Effector CD8-positive, alpha-beta T cell (primary cell): ENCODE measurements around the gene DCST2.

Experiments used
- DNase-seq: peaks from one replicate; lab custom pipeline; 2025; lab: John Stamatoyannopoulos, UW
- total RNA-seq, 4 experiments: gene quantifications; one replicate each; lab custom pipeline; 2026; lab: John Stamatoyannopoulos, UW

DCST2 gene
- total RNA-seq, result 1.1 to 1.8 (median 1.4) reads per million in 4 experiments

GRCh38 chr1:155033524-155033923 is at the start of gene DCST2, which contains the start of gene DCST1:
DCST2 (minus strand) TSS chr1:155033781; CDS start chr1:155033701, 80 bp downstream.
DCST1 (plus strand) TSS chr1:155033824; CDS start chr1:155034037, 213 bp downstream.
- no peak for DNase-seq

DNA sequence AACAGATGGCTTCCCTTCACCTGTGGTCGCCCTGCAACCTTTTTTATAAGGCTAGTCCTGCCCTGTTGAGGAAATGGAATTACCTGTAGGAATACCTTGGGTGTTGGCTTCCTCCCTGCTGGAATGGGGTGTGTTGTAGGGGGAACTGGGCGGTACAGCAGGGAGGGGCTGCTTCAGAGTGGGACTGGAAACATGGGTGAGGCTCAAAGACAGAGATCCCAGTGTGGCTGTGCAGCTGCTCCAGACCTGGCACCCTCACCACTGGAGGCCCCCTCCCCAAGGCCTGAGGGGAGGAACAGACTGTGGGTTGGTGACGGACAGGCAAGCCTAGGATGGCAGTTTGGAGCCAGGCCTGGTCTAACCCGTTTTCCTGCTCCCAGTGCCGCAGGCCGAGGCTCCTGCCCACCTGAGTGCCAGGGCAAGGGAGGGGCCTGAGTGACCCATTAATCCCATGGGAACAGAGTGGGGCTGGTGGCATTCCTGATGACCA is 49.5 kb upstream of the DCST2 start:
- DNase-seq, result no peak

DNA sequence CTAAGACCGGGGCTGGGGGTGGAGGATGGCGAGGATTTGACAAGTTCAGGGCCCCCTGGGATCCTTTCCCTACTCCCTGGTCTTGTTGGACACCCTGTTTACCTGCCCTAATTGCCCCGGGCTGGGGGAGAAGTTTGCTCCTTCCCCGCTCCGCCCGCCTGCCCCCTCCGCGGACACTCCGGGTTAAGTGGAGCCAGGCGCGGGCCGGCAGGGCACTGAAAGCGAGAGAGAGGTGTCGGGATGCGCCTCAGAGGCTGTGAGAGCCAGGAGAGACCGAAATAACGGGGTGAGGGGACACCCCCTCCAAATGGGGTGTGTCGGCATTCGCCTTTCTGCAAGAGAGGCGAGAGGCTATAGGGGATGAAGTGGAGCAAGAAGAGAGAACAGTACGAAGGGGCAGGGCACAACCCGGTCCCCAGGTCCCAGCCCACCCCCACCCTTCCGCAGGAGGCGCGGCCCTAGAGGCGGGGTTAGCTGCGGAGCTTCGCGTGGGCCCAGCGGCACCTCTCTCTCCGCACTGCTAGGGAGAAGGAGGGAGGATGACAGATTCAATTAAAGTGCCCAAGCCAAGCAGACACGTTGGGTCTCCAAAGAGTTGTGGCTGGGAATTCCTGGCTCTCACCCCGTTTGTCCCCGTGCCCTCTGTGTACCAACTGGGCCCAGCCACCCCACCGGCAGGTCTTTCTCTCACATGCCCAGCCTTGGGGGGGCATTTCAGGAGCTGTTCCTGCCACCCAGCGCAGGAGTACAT is 48.9 kb upstream of the DCST2 start:
- DNase-seq, result no peak

DNA sequence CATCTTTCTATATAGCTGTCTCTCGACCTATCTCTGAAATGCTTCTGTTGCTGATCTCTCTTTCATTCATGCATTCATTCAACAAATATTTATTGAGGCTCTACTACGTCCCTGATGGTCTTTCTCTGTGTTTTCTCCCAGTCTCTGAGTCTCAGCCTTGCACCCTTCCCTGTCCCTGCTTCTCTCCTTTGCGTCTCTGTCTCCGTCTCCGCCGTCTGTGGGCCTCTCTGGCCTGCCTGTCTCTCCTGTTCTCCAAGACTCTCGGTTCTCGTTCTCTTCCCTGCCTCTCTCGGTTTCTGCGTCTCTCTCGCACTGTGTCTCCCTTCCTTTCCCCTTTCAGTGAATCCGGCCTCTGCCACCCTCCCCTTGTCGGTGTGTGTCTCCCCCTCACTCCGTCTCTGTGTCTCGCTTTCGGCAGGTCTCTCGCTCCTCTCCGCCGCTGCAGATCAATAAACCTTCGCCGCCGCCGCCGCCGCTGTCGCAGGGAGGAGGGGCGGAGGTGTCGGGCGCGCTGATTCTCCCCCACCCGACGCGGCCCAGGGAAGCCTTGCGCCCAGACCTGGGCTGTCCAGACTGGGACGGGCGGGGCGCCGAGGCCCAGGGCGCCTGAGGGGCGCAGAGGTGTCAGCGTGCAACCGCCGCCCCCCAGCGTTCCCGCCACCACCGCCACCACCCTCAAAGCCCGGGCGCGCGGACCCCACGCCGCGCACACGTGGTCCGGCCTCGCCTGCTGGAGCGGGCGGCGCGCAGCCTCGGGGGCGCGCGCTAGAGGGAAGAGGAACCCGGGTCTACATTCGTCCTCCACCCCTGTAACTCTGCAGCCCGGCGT is 48.1 kb upstream of the DCST2 start:
- DNase-seq, result no peak

- DNase-seq, result no peak
Measured at GRCh38 chr1:155080312-155081228, 47.0 kb upstream of the DCST2 start.

- no peak for DNase-seq
Measured at GRCh38 chr1:155079487-155080311, 46.1 kb upstream of the DCST2 start.

DNA sequence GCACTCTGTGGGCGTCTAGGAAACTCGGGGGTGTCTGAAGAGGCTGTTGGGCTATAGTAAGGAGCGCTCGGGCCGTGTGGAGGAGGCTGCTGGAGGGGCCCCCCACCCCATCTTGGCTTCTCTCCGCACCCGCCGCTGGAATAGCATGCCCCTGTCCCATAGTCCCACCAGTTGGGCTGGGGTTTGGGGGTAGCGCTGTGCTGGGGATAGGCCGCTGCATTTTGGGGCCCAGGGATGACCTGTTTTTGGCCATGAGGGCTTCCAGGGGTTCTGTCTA is 45.6 kb upstream of the DCST2 start:
- no peak for DNase-seq

DNA sequence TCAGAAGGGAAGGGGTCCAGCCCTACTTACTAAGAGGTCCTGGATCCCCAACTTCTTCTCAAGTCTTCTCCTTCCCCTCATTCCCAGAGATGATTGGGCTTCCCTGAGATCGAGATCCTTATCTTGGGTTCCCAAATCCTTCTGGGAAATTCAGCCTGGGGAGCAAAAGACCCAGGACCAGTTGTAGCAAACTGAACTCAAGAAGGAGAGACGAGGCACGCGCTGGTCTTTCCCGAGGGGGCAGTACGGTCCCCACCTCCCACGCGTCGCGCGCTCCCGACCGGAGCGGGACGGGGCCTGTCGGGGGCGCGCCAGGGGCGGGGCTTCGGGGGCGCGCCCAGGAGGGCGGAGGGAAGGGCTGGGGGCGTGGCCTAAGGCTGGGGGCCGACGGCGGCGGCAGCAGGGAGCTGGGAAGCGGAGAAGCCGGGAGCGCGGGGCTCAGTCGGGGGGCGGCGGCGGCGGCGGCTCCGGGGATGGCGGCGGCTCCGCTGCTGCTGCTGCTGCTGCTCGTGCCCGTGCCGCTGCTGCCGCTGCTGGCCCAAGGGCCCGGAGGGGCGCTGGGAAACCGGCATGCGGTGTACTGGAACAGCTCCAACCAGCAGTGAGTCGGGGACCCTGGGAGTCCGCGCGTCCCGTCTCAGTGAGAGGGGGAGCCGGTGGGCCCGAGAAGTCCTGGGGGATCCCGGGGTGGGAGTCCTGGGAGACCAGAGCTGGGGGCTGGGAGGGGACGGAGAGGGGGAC is 45.1 kb upstream of the DCST2 start, which contains the start of gene EFNA3:
EFNA3 (plus strand) TSS at position 369 of the 741 bp plus-strand sequence; CDS start at position 474, 105 bp downstream.
- peak; percentile 56 for DNase-seq

DNA sequence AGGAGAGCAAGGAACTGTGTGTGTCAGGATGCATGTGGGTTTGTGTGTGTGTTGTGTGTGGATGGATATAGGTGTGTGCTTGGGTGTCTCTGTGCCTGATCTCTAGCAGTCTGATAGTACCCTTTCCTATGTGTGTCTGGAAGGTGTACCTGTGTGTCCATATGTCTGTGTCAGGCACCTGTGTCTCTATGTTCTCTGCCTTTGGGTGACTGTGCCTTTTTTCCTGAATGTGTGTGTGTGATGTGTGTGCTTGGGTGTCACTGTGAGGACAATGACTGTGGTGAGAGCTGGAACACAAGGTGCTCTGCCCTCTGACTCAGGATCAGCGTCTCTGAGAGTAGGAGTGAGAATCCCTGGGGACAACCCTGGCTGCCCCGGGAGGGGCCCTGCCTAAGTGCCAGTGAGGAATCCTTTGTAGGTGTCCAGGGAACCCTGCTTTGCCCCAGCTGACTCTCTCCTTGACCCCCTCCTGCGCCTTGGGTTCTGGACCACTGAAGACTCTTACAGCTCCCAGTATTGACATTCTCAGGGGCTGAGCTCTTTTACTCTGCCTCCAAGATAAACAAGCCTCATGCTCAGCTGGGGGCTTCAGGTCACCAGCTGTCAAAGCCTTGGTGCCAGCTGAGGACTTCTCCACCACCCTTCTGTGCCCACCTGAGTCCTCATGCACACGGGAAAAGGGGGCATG is 44.3 kb upstream of the DCST2 start:
- DNase-seq, result no peak

DNA sequence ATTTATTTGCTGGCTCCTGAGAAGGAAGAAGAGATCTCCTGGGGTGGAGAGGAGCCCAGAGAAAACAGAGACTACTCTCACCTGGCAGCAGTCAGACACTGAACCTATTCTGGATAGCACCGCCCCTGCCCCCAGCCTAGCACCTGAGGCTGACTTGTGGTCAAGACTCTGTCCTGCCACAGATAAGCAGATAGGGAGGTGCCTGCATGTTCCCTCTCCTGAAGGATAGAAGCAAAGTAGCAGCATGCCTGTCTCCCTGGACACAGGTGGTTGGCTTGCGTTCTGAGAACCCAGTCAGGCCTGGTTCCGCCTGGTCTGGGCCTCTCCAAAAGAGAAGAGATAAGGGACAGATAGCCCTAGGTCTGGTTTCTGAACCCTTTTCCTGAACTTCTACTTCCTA is 43.8 kb upstream of the DCST2 start:
- DNase-seq, result no peak

- DNase-seq, result no peak
Measured at GRCh38 chr1:155076371-155076770, 42.8 kb upstream of the DCST2 start.

GRCh38 chr1:155075535-155075934 is 42.0 kb upstream of the DCST2 start:
- no peak for DNase-seq

- DNase-seq, result no peak
Measured at GRCh38 chr1:155073377-155074242, 40.0 kb upstream of the DCST2 start.

DNA sequence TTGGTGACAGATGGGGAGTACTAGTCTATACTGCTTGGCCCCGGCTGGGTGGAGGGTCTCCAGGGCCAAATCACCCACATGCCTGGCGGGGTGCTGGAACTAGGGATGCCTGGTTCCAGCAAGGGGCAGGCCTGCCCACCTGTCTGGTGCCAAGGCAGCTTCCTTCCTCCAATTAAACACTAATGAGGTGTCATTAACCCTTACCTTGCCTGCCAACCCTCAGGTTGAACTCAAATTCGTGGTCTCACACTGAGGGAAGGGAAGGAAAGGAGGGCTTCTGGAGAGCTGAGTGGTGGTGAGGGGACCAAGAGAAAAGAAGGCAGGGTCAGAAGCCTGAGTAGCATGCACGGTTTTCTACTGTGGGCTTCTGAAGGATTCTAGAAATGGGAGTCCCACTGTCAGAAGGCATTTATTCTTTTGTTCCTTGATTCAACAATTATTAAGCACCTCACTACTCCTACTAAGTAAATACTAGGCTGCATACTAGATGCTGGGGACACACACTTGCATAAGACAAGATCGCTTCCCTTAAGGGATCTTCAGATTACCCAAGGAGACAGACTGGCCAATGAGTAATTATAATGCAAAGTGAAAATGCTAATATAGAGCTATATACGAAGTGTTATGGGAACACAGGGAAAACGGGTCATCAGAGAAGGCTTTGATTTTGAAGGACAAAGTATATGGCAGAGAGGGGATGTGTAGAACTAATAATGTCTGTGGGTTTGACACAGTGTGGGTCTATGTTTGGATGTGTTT is 39.1 kb upstream of the DCST2 start:
- no peak for DNase-seq

DNA sequence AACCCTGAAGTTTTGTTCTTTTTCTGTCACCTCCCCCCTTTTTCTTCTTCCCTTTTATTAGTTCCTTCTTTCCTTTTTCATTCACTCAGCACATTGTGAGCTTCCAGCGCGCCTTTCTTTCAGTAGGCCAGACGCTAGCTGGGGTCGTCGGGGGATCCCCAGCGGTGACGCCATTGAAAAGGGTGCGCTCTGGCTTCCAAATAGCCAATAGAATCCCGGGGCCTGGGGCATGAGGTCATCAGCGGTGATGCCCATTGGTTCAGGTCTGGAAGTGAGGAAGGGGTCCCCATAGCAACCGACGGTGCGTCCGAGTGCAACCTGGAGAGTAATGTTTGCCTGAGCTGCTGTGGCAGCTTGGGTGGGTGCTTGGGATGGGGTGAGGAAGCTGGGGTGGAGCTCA is 38.1 kb upstream of the DCST2 start:
- no peak for DNase-seq

GRCh38 chr1:155070721-155071569 is 37.4 kb upstream of the DCST2 start:
- DNase-seq, result peak; percentile 69

- DNase-seq, result no peak
Measured at GRCh38 chr1:155070158-155070621, 36.6 kb upstream of the DCST2 start.
